GM21515 (cell line): ENCODE measurements around the gene AGFG1.
"Not testable (repeated sequence)": the region's sequence is repeated elsewhere in the genome, so short reads cannot be mapped to it uniquely, and the experiment has no call there.

Experiments used
- ATAC-seq: cut with Tn5 transposase; IDR thresholded peaks from one replicate; pipeline ENCODE4 v1.9.1; 2021; ENCODE audit not compliant: unreplicated experiment

The AGFG1 gene

DNA sequence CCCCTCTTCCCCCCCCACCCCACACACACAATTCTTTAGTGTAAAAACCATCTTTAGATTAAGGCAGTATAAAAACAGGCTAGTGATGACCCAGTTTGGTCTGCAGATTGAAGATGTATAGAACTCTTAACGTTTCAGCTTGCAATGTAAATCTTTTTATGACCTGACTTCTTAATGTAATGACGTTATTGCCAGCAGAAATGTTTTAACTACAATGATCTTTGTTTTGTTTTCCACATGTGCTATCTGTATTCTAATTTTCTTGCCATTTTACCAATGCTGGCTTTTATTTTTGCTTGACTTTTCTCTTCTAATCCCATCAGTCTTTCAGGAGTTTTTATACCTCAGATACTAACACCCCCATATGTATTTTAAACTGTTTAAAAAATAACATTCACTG is 25.2 kb downstream of the AGFG1 start:
- ATAC-seq: no peak

DNA sequence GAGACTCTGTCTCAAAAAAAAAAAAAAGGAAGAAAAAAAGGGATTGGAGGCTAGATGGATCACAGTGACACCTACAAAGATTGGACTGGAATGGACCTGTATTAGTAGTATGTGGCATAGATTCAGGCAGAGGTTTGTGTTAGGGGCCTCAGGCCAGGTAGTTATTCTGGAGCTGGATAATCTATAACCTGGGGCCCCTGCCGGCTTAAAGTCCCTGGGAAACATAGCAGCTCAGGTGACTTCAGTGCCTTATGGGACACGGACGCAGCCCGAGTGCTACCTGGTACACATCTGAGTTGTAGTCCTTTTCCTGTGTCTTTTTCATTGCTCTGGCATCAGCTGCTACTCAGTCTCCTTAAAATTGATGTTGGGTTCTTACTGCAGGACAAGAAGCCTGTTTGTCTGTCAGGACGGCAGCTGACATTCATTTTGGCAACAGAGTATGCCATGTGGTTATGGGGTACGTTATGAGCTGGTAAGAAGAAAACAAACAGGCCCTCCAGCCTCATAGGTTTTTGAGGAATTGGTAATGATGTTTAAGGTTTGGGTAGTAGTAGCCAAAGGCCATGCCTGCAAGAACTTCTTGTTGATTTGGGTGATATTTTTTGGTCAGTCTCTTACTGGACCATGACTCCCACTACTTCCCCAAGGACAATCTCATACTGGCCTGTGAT is 27.8 kb downstream of the AGFG1 start:
- ATAC-seq: no peak

DNA sequence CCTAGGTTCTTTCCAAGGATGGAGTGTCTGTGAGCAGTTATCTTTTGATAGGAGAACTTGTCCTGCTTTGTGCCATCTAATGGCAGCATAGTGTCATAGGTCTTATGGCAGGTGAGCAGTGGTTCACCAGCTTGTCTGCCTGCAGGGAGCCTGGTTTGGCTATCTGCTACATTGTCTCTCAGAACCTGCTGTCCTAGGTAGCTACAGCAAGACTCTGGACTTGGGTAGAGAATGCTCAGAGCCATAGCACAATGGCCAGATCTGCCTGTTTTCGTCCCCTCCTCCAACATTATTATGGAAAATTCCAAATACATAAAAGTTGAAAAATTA is 28.3 kb downstream of the AGFG1 start:
- ATAC-seq: no peak

DNA sequence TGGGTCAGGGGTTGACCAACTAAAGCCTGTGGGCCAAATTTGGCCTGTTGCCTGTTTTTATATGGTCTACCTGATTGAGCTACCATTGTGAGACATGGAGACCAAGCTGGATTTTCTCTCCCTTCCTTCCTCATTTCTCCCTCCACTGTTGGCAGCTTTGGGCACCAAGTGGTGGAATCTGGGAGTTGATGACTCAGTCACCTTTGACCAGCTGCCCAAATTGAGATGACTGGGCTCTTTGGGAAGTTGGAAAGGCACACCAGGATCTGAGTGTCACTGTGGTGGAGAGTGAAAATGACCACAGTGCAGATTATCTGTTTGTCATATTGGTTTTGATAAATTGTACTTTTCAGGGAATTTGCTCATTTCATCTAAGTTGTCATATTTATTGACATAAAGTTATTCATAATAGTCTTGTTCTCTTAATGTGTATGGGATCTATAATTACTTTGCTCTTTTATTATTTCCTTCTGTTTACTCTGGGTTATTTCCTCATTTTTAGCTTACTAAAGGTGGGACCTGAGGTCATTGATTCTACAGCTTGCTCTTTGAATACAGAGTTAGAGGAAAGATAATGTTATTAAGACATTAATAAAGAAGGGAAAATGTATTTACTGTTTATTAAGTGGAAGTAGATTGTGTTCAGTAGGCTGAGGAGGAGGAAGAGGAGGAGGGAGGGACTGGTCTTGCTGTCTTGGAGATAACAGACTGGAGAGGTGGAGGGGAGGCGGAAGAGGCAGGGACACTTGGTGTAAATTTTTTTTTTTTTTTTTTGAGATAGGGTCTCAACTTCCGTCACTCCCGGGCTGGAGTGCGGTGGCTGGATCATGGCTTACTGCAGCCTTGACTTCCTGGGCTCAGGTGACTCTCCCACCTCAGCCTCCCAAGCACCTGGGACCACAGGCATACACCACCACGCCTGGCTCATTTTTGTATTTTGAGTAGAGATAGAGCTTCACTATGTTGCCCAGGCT is 31.8 kb downstream of the AGFG1 start:
- ATAC-seq: no peak

DNA sequence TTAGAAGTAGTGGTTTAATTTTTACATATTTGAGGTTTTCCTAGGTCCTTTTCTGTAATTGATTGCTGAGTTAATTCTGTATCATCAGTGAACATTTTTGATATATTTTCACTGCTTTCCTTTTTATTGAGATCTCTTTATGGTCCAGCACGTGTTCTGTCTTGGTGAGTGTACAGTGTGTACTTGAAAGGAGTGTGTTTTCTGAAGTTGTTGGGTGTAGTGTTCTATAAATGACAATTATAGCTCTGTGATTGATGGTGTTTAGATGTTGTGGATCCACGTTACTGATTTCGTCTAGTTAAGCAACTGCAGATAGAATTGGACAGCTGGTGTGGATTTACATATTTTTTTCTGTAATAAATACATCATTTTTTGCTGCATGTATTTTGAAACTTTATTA is 32.7 kb downstream of the AGFG1 start:
- no peak for ATAC-seq

DNA sequence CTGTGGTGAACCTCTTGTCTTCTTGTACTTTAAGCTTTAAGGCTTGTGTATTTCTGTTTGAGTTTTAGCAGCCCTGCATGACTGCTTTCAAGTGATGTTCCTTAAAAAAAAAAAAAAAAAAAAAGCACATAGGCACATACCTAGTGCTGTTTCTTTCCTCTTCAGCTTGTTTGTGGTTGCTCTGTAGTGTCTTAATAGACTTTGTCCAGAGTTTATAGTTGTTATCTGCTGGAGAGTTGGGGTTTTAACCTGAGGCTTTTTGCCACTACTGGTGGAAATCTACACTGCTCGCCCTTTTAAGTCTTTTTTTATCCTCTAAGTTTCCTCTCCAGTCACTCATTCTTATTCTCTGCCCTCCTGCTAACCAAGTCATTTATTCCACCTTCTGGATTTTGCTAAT is 34.5 kb downstream of the AGFG1 start:
- no peak for ATAC-seq

DNA sequence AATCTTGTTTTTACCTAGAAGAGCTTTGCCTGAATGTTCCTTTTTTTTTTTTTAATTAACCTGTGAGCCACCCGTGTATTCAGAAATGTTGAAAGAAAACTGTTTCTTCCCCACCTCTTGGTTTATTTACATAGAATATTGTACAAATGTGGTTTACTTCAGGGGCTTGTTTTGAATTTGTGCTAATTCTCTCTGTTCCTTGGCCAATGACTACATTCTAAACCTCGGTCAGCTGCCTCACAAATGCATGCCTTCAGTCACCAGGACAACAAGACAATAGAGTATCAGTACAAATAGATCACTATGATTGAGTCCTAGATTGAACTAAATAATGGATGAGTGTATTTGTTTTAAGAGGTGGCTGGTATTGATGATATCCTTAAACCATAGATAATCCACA is 36.0 kb downstream of the AGFG1 start:
- no peak for ATAC-seq

DNA sequence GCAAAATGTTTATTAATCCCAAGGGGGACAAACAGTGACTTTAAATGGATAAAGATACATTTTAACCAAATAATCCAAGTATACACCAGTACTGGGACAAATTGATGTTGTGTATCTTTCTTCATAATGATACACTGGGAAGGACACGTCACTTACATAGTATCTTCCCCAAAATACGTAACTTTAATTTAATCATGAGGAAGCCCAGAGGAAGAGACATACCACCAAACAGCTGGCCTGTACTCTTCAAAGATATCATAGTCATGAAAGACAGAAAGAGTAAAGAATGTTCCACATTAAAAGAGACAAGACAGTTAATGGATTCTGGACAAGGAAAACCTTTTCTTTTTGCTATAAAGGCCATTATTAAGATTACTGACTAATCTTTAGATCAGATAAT is 37.1 kb downstream of the AGFG1 start:
- ATAC-seq: no peak

DNA sequence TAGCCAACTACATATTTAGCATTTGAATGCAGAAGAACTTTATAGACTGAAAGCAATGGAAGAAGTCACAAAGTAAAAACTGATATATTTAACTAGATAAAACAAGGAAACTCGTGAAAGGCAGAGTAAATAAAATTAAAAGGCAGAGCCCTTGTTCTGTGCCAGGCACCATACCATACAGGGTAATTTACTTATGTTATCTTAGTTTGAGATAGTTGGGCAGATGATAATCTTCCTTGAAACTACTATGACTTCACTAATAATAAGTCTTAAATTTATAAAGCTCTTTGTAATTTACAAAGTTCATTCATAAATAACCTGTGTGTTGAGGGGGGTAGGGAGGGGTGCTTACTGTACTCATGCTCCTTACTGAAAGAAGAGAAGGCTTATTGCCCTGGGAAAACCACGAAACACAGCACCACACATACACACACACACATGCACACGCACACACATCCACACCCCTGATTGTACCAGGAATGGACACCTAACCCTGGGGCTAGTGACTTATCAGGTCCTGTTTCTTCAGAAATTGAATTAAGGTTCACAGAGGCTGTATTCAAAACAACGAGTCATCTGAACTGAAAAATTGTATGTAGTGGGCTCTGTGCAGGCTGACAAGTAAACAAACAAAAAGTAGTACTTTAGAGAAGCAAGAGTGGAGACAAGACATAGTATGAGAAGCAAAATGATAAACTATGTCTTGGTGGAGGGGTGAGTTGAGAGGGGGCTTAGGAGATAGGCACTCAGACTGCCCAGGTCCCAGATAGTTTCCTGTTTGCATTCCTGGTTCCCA is 38.1 kb downstream of the AGFG1 start:
- no peak for ATAC-seq

DNA sequence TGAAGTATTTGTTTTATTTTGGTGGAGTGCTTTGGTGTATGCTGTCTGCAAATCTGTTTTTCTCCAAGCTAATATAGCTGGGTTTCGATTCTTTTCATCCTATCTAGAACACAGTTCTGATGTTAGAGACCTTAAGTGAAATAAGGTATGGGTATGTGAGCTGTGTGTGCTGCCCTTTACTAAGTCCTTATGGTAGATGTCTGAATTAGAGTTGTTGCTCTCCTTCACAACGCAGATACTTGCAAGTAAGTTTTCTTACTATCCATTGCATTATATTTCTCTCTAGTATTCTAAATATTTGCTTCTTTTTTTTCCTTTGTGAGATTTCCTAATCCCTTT is 38.6 kb downstream of the AGFG1 start:
- no peak for ATAC-seq

DNA sequence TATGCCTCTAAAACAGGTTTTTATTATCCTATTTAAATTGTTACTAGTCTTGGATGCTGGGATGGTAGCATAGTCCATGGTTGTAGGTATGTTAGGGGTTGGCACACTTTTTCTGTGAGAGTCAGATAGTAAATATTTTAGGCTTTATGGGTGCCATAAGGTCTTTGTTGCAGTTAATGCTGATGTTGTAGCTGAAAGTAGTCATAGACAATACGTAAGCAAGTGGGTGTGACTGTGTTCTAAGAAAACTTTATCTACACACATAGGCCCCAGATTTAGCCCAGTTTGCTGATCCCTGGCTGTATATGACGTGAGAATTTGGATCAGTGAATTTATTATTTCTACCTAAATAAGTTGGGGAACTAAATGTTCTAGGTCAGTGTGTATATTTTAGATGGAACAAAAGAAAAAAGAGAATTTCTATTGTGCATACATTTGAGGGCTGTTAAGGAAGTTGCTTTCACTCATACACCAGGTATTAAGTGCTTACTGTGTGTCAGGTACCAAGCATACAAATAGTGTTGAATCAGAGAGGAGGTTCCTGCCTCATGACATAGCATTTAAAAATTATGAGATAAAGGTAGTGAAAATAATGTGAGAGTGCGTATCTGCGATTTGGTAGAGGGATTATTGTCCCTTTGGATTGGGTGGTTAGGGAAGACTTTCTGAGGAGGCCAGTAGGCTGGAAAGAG is 39.4 kb downstream of the AGFG1 start:
- no peak for ATAC-seq

DNA sequence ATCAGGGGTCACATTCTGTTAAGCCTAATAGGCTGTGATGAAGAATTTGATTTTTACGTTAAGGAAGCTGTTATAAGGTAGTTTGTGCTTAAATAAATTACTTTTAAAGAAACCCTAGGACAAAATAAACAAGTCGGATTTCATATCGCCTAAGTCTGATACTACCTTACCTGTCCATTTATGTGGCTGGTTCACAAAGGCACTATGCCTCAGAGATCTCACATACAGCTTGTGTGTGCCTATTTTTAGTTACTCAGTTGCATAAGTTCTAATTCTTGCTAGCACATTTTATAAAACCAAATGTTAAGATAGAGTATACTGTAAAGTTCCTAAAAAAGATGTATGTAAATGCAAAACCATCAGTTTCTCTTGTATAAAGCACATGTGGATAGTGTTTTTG is 40.0 kb downstream of the AGFG1 start:
- no peak for ATAC-seq

DNA sequence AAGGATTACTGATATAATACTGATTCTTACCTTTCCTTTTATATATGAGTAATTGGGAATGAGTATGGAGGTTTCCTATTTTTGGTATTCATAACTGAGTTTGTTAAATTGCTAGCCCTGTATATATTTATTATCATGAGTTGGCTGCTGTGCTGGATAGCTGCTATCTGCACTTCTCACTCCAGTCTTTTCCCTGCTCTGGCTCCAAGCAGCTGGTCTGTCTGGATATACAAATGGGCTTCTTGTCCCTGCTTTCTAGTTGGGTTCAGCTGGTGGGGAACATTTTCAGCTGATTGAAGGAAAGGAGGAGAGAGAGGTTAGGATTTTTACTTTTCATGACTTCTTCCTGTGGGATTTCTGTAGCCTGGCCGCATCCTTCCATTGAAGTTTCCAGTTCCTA is 41.2 kb downstream of the AGFG1 start:
- no peak for ATAC-seq

DNA sequence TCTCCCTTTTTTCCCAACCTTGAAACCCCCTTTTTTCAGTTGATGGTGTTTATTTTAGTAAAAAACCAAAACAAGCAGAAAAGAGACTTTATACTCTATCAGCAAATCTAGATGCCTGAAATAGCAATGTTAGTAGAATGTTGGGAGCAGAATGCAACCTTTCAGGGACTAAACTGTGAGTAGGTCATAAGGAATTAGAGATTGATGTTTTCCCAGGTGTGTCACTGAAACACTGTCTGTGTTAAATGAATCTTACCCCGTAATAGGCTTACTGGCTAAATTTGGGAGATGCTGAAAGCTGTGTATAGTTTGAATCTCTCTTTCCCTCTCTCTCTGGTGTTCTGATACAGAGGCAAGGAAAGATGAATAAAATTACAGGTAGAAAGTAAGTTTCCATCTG is 43.8 kb downstream of the AGFG1 start:
- ATAC-seq: no peak

DNA sequence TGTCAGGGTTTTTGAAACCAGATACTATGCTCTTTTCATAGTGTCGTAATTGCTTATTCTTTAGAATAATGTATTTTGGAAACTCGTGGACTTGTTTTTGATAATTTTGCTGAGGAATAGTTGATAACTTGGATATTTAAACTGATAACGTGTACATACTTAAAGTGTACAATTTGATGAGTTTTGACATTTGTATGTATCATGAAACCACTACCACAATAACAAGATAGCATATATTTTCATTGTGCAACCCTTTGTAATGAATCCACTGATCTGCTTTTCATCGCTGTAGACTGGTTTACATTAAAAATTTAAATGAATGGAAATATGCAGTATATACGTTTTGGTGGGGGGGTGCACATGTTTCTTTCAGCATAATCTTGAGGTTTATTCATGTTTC is 45.8 kb downstream of the AGFG1 start:
- ATAC-seq: no peak

DNA sequence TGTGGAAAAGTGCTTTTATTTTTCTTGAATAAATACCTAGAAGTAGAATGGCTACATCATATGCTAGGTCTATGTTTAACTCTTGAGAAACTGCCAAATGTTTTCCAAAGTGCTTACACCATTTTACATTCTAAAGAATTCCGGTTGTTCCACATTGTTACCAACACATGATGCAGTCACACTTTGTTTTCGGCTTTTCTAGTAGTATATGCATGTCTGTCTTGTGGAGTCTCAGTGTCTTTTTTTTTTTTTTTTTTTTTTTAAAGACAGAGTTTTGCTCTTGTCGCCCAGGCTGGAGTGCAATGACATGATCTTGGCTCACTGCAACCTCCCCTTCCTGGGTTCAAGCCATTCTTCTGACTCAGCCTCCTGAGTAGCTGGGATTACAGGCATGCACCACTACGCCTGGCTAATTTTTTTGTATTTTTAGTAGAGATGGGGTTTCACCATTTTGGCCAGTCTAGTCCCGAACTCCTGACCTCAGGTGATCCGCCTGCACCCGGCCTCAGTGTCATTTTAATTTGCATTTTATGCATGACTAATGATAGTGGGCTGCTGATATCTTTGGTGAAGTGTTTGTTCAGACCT is 46.4 kb downstream of the AGFG1 start:
- ATAC-seq: not testable (repeated sequence)

DNA sequence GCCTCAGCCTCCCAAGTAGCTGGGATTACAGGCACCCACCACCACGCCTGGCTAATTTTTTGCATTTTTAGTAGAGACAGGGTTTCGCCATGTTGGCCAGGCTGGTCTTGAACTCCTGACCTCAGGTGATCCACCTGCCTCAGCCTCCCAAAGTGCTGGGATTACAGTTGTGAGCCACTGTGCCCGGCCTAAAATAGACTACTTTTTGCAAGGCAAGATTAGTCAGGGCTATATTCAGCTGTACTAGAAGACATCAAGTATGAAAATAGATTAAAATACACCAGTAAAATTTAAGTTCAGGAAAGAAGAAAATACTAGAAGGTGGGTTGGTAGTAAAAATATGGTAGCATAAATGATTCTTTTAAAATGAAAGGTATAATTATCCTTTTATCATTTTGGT is 49.2 kb downstream of the AGFG1 start:
- ATAC-seq: not testable (repeated sequence)

DNA sequence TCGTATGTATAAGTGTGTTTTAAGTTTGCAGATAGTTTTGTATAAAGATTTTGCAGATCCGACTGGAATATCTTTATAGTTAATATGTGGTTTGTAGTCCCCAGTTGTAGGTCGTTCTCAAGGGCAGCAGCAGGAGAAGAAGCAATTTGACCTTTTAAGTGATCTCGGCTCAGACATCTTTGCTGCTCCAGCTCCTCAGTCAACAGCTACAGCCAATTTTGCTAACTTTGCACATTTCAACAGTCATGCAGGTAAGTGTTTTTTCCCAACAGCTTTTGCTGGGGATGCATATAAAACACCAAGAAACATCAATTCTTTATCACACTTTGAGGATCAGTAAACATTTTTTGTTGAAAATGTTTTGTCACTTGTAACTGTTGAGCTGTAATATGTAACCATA is 52.7 kb downstream of the AGFG1 start:
- no peak for ATAC-seq

DNA sequence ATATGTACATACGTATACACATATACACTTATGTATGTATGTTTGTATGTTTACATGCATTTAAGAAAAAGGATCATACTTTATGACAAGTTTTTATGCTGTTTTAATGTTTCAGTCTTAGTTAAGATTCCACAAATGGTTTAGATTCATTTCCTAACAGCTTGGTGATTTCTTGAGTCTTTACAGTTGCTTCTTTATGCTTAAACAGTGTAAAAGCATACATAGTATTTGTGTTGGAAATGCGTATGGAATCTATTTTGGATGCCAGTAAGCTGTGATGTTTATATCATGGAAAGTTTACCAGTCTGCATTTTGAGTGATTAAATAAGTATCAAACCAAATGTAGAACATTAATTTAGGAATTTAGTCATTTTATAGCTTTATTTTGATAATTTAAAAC is 55.4 kb downstream of the AGFG1 start:
- no peak for ATAC-seq

DNA sequence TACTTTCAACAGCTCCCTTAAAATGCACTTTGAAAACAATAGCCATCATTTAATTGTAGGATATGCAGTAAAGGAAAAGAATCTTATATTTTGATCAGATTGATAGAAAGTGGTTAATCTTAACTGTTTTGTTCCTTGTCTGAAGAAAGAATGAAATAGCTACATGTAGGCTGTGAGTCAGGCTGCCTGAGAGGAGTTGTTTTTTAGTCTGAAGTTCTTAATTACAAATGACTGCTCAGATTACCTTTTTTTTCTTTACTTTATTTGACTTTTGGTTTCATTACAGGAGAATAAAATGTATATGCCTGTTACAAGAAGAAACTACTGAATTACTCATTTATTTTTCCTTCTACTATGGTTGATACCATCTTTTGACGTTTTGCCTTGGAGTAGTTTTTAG is 56.8 kb downstream of the AGFG1 start:
- no peak for ATAC-seq

DNA sequence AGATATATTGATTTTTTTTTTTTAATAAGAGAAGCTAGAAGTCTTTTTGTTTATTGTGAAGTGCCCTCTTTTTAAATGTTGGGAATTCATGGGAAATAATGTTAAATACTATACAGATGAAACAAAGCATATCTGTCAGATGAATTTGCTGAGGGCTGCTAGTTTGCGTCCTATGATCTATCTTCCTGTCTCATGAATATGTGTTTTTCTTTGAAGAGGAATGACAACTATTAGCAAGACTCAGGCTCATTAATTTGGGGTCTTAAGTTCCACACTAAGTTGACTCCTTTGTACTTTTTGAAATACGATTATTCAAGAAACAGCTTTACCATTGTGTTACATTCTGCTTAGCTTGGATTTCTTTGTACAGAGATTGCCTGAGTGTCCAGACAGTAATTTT is 57.9 kb downstream of the AGFG1 start:
- no peak for ATAC-seq
